HepG2 (cell line): ENCODE data around the gene CAMSAP2. TPM values are rescaled to one million over a fixed set of nuclear protein-coding genes. Genes with fewer than 3 reads are reported as not detected.

Experiments
- ATAC-seq: fragments of 200-7000 bp; cut with Tn5 transposase; 3 replicates; pipeline ENCODE4 v1.9.1; 2020; ENCODE audit warnings: mild to moderate bottlenecking, moderate library complexity
- BruUV-seq: library from RNA; stranded (reverse); fragments of 400-500 nt; replicated peaks from 2 replicates; lab custom pipeline; 2021; lab: Mats Ljungman, UMichigan
- CTCF ChIA-PET: fragments of 300-600 bp; formaldehyde crosslinking; extraction: SDS; loops from one replicate; lab custom pipeline; 2021; ENCODE audit warnings: low total read pairs, inconsistent platforms, low intra/inter-chr PET ratio; lab: Yijun Ruan, JAX
- POLR2A ChIA-PET: fragments of 350-600 bp; sonication (Branson Sonifier 250); formaldehyde crosslinking; loops from one replicate; lab custom pipeline; 2020; ENCODE audit warnings: antibody characterized with exemption, inconsistent platforms; lab: Yijun Ruan, JAX
- DNase-seq: peaks from one replicate; pipeline ENCODE4 v3.0.0-alpha.2; 2015; ENCODE audit warnings: low spot score
- FAIRE-seq: peaks from 3 replicates; lab custom pipeline; 2011; peaks lifted over from hg19 to GRCh38; lab: Jason Lieb, UNC
- H2AFZ ChIP-seq: one replicate; pipeline ENCODE4 v1.6.1; 2011; ENCODE audit warnings: low read length, inconsistent platforms
- H3K27ac ChIP-seq: fragments of 300-600 bp; 3 replicates; pipeline ENCODE4 v1.8.0; 2011; ENCODE audit warnings: mixed run types, mild to moderate bottlenecking, mixed read lengths, low read length, inconsistent platforms; ENCODE audit not compliant: insufficient read depth; ENCODE audit errors: extremely low read length
- H3K27me3 ChIP-seq, 2 experiments: fragments of 200-600 bp in 1 of 2; 2 replicates in 1 of 2; 3 replicates in 1 of 2; pipeline versions ENCODE4 v1.6.0 to v1.8.0; 2011; ENCODE audit warnings: low read length in 2 of 2, mild to moderate bottlenecking in 2 of 2, moderate library complexity in 2 of 2, inconsistent platforms in 1 of 2; ENCODE audit not compliant: insufficient read depth in 2 of 2, control insufficient read depth in 1 of 2
- H3K36me3 ChIP-seq, 2 experiments: fragments of 200-600 bp in 1 of 2; replicated peaks in 1 of 2; 2 replicates in 1 of 2; 3 replicates in 1 of 2; pipeline versions ENCODE4 v1.5.1 to v1.8.0; 2011; ENCODE audit warnings: low read length in 2 of 2, inconsistent platforms in 1 of 2; ENCODE audit not compliant: insufficient read depth in 2 of 2, control insufficient read depth in 1 of 2
- H3K4me1 ChIP-seq: 2 replicates; pipeline ENCODE4 v1.5.1; 2012; ENCODE audit warnings: low read length, inconsistent platforms; ENCODE audit not compliant: insufficient read depth
- H3K4me2 ChIP-seq: 2 replicates; pipeline ENCODE4 v1.6.0; 2011; ENCODE audit warnings: low read depth, low read length, inconsistent platforms
- H3K4me3 ChIP-seq, 3 experiments: fragments of 200-600 bp in 1 of 3; sonication (generic), shearing (Covaris generic) in 1 of 3; replicated peaks in 1 of 3; 2 replicates each; pipeline ENCODE4 v1.5.1; 2011 to 2016; ENCODE audit warnings: low read length in 3 of 3, inconsistent platforms in 2 of 3, low read depth in 2 of 3, mild to moderate bottlenecking in 2 of 3, control low read depth in 1 of 3, mixed read lengths in 1 of 3; ENCODE audit not compliant: insufficient read depth in 1 of 3
- H3K79me2 ChIP-seq: one replicate; pipeline ENCODE4 v1.6.1; 2011; ENCODE audit warnings: low read length, inconsistent platforms; ENCODE audit not compliant: insufficient read depth
- H3K9ac ChIP-seq: 2 replicates; pipeline ENCODE4 v1.6.0; 2011; ENCODE audit warnings: mild to moderate bottlenecking, low read depth, low read length, inconsistent platforms; ENCODE audit not compliant: insufficient read depth
- H3K9me3 ChIP-seq: 2 replicates; pipeline ENCODE4 v1.5.1; 2012; ENCODE audit warnings: mild to moderate bottlenecking, low read length
- H4K20me1 ChIP-seq: 2 replicates; pipeline ENCODE4 v1.6.0; 2011; ENCODE audit warnings: inconsistent platforms, mild to moderate bottlenecking, low read length, moderate library complexity; ENCODE audit not compliant: insufficient read depth
- JUN ChIP-seq: sonication (generic); formaldehyde crosslinking; IDR thresholded peaks from 2 replicates; pipeline ENCODE4 v1.4.0; 2020; ENCODE audit warnings: mild to moderate bottlenecking, missing genetic modification reagents
- KMT2A ChIP-seq: sonication (generic); formaldehyde crosslinking; IDR thresholded peaks from 2 replicates; pipeline ENCODE4 v1.4.0; 2020; ENCODE audit warnings: missing genetic modification reagents
- NFAT5 ChIP-seq: sonication (generic); formaldehyde crosslinking; IDR thresholded peaks from 2 replicates; pipeline ENCODE4 v1.4.0; 2020; ENCODE audit warnings: missing genetic modification reagents
- SATB2 ChIP-seq: sonication (generic); formaldehyde crosslinking; IDR thresholded peaks from 2 replicates; pipeline ENCODE4 v1.5.0; 2020; ENCODE audit warnings: missing genetic modification reagents
- SMYD3 ChIP-seq: sonication (generic); formaldehyde crosslinking; IDR thresholded peaks from 2 replicates; pipeline ENCODE4 v1.8.1; 2023; ENCODE audit warnings: mild to moderate bottlenecking, missing genetic modification reagents
- ZBTB39 ChIP-seq: sonication (generic); formaldehyde crosslinking; IDR thresholded peaks from 2 replicates; pipeline ENCODE4 v1.5.0; 2020; ENCODE audit warnings: missing genetic modification reagents
- ZFP1 ChIP-seq: IDR thresholded peaks from 2 replicates; pipeline ENCODE4 v1.6.1; 2016
- ZFYVE20 ChIP-seq: sonication (generic); formaldehyde crosslinking; IDR thresholded peaks from 2 replicates; pipeline ENCODE4 v1.8.0; 2023; ENCODE audit warnings: low read depth, mild to moderate bottlenecking, moderate library complexity, missing genetic modification reagents, borderline replicate concordance
- ZNF776 ChIP-seq: sonication (generic); formaldehyde crosslinking; IDR thresholded peaks from 2 replicates; pipeline ENCODE4 v1.4.0; 2020; ENCODE audit warnings: mild to moderate bottlenecking, missing genetic modification reagents
- ZUFSP ChIP-seq: sonication (generic); formaldehyde crosslinking; IDR thresholded peaks from 2 replicates; pipeline ENCODE4 v1.9.0; 2021; ENCODE audit warnings: missing genetic modification reagents, mild to moderate bottlenecking, borderline replicate concordance
- WGBS: methylation state at CpG from one replicate; pipeline ENCODE4 v1.1.6; 2017; ENCODE audit warnings: low lambda C conversion rate; 5-methylcytosine and 5-hydroxymethylcytosine counted together
- in situ Hi-C: cut with HindIII; loops from 2 replicates; pipeline ENCODE4 v1.10.0; 2017; ENCODE audit warnings: low pct_unique_long_range_greater_than_20kb; ENCODE audit not compliant: extremely low pct_ligation_motif_present
- intact Hi-C: fragments of 100-400 bp; cut with micrococcal nuclease; formaldehyde crosslinking; loops from one replicate; pipeline ENCODE4 v1.10.0; 2022; ENCODE audit not compliant: unreplicated experiment
- polyA plus RNA-seq, 8 experiments: library from polyadenylated mRNA; depleted of rRNA in 3 of 8; stranded (reverse) in 7 of 8; unstranded in 1 of 8; fragments of >200 nt; fragmentation: Illumina TruSeq in 4 of 8; extraction: Trizol in 4 of 8; gene quantifications; 2 replicates each; pipeline versions ENCODE4 v1.2.1 to v1.2.3, GENCODE V29; 2011 to 2016; ENCODE audit warnings: low read depth in 4 of 8, missing spikeins in 1 of 8, mixed read lengths in 1 of 8; ENCODE audit not compliant: insufficient read depth in 1 of 8
- total RNA-seq, 5 experiments: library from RNA; depleted of rRNA; stranded (reverse); fragments of >200 nt; fragmentation: Illumina TruSeq; extraction: Trizol; gene quantifications; 2 replicates each; pipeline ENCODE4 v1.2.3, GENCODE V29; 2016; ENCODE audit warnings: low read depth in 1 of 5

The CAMSAP2 gene
- total and polyA plus RNA-seq, 2 of the 13 experiments (the other 11 are each of a cell fraction or from before 2014, with no cell fraction given): 3.4 to 8.2 TPM

GRCh38 chr1:200866521-200866920 lies 127.8 kb downstream of the CAMSAP2 start:
- 67% methylated on average over 5 of the region's 5 CpGs for WGBS
- no peak overlapping the region for H3K4me2 ChIP-seq
- TF ChIP-seq ZUFSP (CRISPR knock-in tag): no peak
- TF ChIP-seq NFAT5 (CRISPR knock-in tag): no peak
- TF ChIP-seq ZNF776 (CRISPR knock-in tag): no peak
- TF ChIP-seq JUN (CRISPR knock-in tag): no peak
- TF ChIP-seq ZFYVE20 (CRISPR knock-in tag): no peak
- TF ChIP-seq SMYD3 (CRISPR knock-in tag): no peak
- no peak for TF ChIP-seq SATB2 (CRISPR knock-in tag)
- no peak for TF ChIP-seq ZFP1 (CRISPR knock-in tag)
- no peak for TF ChIP-seq KMT2A (CRISPR knock-in tag)
- TF ChIP-seq ZBTB39 (CRISPR knock-in tag): no peak
- BruUV-seq: no TSS peak
- DNase-seq (no peak), FAIRE-seq (no peak), ATAC-seq (no peak)
- H4K20me1 ChIP-seq: no peaks in the 10 kb centered on the region
- no peak overlapping the region for H3K4me3 ChIP-seq
- H3K9ac ChIP-seq: no peak overlapping the region
- no peak overlapping the region for H3K27ac ChIP-seq
- peaks cover 9% of the 10 kb centered on the region; the same call in 1 of the 2 replicates for H3K4me1 ChIP-seq
- H3K9me3 ChIP-seq: no peaks in the 10 kb centered on the region
- no peak overlapping the region for H2AFZ ChIP-seq
- H3K36me3 ChIP-seq: no peaks in the 10 kb centered on the region
- intact Hi-C loops: no loop called here
- H3K79me2 ChIP-seq: no peaks in the 10 kb centered on the region
- H3K27me3 ChIP-seq: peaks cover 1 to 8% of the 10 kb centered on the region in 2 experiments; a peak in 2 of 5 replicates
- ChIA-PET POLR2A (no interaction called here), CTCF (no interaction called here)
- in situ Hi-C loops: no loop called here
